T47D (cell line): ENCODE data around the gene ALOX15.
A peak's percentile ranks its signal among the peaks of the same experiment; 100 is the strongest.
"Not testable (repeated sequence)": the region's sequence is repeated elsewhere in the genome, so short reads cannot be mapped to it uniquely, and the experiment has no call there.

Source experiments
- DNase-seq, 2 experiments: peaks; one replicate each; pipeline versions ENCODE4 v3.0.0 to v3.0.0-alpha.2; 2011 to 2012; ENCODE audit warnings: low read depth in 1 of 2, low spot score in 1 of 2
- JUND ChIP-seq: IDR thresholded peaks from 2 replicates; pipeline ENCODE4 v1.6.1; 2012; ENCODE audit warnings: low read depth
- in situ Hi-C: cut with HindIII; loops from 2 replicates; pipeline ENCODE4 v1.10.0; 2016; ENCODE audit warnings: low sequenced_read_pairs, low pct_unique_long_range_greater_than_20kb

Gene ALOX15

DNA sequence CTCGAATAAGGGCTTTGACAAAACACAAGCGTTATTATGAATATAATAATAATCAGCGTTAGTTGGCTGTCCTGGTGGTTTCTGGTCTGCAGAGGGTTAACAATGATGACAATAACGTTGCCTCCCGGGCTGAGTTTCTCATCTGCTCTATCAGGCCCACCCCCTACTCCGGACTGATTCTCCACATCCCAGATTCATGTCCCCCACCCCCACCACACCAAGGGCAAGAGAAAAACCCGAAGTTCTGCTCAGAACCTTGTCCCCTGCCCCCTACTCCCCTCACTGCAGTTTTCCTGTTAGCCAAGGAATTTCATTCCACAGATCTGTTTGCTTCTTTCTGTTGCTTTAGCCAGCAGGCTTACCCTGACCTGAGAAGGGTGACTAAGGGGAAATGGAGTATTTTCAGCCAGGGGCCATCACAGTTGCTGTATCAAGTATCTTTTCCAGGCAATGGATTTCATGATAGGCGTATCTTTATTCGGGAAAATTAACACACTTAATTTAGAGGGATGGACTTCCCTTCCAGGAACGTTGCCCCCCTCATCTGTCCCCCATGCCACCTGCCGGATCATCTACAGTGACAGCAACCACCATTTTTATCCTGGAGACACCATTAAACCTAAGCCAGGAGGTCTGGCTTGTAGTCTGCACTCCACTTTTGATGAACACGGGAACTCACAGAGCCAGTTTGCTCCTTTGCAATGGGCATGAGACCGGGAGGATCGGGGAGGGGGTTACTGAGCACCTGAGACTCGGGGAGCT lies 23.7 kb downstream of the ALOX15 start:
- DNase-seq = no peak
- TF ChIP-seq JUND = no peak
- in situ Hi-C loops = no loop called here

GRCh38 chr17:4617090-4617489 lies 24.4 kb downstream of the ALOX15 start:
- in situ Hi-C loops = no loop called here
- TF ChIP-seq JUND = no peak
- no peak for DNase-seq

- in situ Hi-C loops = no loop called here
- no peak for TF ChIP-seq JUND
- DNase-seq = no peak
Observed at GRCh38 chr17:4616476-4616875, 25.0 kb downstream of the ALOX15 start.

GRCh38 chr17:4610656-4611055 lies 30.8 kb downstream of the ALOX15 start:
- in situ Hi-C loops = no loop called here
- no peak for TF ChIP-seq JUND

DNA sequence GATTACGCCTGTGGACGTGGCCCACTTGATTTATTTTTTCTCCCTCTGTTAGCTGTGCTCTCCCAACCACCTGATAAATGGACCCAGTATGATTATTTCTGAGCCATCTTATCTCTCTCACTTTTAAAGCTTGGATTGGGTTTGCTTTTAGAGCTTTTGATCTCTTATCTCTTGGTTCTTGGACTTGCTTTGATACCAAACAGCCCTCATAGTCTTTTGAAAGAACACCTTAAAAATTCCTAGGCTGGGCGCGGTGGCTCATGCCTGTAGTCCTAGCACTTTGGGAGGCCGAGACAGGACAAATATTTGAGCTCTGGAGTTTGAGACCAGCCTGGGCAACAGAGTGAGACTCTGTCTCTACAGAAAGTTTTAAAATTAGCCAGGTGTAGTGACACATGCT lies 31.3 kb downstream of the ALOX15 start:
- no peak for DNase-seq
- TF ChIP-seq JUND = no peak
- in situ Hi-C loops = no loop called here

More at GRCh38 chr17:4610656-4611055, 30.8 kb downstream of the ALOX15 start:
- no peak for DNase-seq

- no peak for DNase-seq
Observed at GRCh38 chr17:4609761-4610160, 31.7 kb downstream of the ALOX15 start.

GRCh38 chr17:4607773-4608187 lies 33.7 kb downstream of the ALOX15 start:
- in situ Hi-C loops = no loop called here
- no peak for DNase-seq
- no peak for TF ChIP-seq JUND

More at GRCh38 chr17:4609761-4610160, 31.7 kb downstream of the ALOX15 start:
- in situ Hi-C loops = no loop called here
- TF ChIP-seq JUND = no peak

- DNase-seq = no peak
- in situ Hi-C loops = no loop called here
- TF ChIP-seq JUND = no peak
Observed at GRCh38 chr17:4607261-4607741, 34.2 kb downstream of the ALOX15 start.

- no peak for TF ChIP-seq JUND
- in situ Hi-C loops = no loop called here
- DNase-seq = peak in 1 of 2 experiments; percentile 58
Observed at GRCh38 chr17:4605826-4606225, 35.7 kb downstream of the ALOX15 start.

DNA sequence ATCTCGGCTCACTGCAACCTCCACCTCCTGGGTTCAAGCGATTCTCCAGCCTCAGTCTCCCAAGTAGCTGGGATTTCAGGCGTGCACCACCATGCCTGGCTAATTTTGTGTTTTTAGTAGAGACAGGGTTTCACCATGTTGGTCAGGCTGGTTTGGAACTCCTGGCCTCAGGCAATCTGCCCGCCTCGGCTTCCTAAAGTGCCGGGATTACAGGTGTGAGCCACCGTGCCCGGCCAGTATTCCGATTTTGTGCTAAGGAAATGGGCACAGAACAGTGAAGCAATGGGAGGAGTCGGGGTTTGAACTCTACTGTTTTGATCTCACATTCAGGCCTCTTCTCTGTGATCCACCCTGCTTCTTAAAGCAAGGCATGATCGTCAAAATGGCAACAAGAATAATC lies 36.7 kb downstream of the ALOX15 start:
- in situ Hi-C loops, DNase-seq: not testable (repeated sequence)

DNA sequence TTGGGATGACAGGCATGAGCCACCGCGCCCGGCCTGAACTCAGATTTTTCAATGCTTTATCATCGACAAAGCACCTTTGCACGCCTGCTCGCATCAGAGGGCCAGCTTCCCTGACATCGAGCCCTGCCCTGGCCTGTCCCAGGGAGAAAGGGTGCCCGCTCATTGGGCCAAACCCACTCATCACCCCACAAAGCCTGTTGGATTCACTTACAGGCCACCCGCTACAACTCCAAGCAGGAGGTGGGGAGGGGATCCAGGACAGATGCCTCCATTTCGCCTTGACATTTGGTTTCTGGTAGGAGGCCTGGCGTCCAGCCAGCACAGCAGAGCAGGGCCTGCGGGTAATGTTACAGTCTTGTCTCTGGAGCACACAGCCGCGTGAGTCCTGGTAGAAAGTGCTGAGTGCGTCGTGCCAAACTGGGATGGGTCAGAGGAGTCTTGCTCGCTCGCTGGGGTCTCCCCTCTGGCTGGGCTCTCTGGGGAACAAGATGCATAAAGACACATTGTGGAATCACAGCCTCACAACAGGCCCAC lies 37.3 kb downstream of the ALOX15 start:
- TF ChIP-seq JUND = no peak
- no peak for DNase-seq
- in situ Hi-C loops = no loop called here

- in situ Hi-C loops = no loop called here
- TF ChIP-seq JUND = no peak
- no peak for DNase-seq
Observed at GRCh38 chr17:4602041-4602440, 39.4 kb downstream of the ALOX15 start.

DNA sequence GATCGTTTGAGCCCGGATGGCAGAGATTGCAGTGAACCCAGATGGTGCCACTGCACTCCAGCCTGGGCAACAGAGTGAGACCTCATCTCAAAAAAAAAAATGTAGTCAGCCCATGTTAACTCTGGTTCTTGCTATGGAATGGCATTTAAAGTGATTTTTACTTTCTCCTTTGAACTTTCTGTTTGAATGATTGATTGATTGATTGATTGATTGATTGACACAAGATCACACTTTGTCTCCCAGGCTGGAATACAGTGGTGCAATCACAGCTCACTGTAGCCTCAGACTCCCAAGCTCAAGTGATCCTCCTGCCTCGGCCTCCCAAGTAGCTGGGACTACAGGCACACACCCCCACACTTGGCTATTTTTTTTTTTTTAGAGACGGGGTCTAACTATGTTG lies 40.2 kb downstream of the ALOX15 start:
- no peak for DNase-seq
- no peak for TF ChIP-seq JUND
- in situ Hi-C loops = no loop called here

DNA sequence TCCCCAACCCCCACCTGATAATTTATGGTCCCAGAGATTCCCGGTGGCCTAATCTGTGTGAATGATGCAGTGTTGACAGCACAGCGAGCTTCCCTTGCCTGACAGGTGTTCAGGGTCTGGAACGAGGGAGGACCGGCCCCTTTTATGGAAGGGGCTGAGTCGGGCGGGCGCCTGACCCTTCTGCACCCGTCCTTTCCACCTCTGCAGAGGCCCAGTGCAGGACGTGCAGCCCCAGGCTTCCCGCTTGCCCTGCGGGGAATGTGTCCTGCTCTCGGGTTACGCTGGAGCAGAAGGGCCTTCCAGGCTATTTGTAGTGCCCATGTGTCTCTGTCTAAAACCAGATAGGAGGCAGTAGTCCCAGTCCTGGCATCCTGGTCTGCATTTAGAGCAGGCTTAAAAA lies 40.9 kb downstream of the ALOX15 start:
- DNase-seq = no peak
- TF ChIP-seq JUND = no peak
- in situ Hi-C loops = no loop called here
